Stimulated activated CD8-positive, alpha-beta memory T cell treated with anti-CD3 and anti-CD28 coated beads, Interleukin-15, amount 100 ng/mL, for 4 hours (primary cell): Measurements from ENCODE around the gene TAPT1.

ENCODE experiments used
- DNase-seq, 2 donors: peaks; one replicate each; pipeline ENCODE4 v3.0.0-alpha.2; 2020; ENCODE audit warnings: low read depth in 2 of 2

TAPT1 gene

DNA sequence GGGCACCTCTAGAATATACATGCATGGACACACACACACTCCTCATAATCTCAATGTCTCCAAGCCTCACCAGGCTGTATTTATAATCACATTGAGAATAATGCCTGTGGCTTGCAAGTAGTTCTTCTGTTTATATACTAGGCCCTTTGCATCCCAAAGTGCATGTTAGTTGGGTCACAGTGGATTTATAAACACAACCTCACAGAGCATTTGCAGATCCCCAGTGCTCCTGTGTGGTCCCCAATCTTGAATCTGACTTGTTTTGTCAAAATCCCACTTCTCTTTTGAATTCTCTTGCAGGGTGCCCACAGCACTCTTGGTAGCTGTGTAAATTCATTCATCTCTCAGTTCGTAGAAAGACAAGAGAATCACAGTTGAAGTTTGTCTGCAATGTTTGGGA lies 92.9 kb downstream of the TAPT1 start:
- no peak for DNase-seq

DNA sequence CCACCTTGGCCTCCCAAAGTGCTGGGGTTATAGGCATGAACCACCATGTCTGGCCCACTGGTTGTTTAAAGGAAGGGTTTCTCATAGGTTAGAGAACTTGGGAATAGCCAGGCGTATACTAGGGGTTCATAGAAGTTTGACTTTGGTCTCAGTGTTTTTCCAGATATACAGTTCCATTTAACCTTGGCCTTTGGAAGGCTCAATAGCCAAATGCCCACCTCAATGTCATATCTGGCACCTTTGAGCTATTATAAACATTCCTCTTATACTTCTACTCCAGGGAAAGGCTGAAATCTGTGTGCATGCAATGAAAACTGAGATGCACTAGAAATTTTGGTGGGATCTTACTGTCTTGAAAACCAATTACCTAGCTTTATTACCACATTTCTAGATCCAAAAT lies 95.0 kb downstream of the TAPT1 start:
- no peak for DNase-seq

DNA sequence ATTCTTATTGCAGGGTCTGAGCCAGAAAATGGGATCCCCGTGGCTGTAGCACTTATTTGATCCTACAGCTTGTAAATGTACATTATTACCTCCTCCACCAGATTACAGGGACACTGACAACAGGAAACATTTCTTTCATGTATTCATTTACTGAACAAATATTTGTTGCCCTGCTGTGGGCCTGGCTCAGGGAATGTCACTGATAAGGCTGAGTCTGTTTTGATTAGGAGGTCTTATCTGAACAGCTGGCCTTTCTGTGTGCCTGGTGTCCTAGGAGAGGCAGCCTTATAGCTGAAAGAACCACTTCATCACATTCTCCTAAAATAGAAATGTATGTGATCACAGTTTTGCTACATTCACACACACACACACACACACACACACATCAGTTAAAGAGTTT lies 96.9 kb downstream of the TAPT1 start:
- no peak for DNase-seq

DNA sequence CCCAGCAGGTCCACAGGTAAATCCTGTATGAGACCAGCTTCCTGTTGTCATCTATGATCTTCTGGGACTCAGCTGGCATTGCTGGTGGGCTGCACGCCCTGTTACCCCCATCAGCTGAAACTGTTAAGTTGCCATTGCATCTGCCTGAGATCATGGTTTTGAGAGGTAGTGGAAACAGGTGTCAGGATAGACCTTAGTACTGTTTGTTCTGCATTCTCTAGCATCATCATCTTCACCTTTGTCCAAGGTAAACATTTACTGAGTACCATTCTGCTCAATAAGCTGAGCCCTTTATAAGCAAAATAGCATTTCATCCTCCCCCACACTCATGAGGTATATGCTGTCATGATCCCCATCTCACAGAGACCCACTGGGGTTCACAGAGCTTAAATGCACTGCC lies 99.6 kb downstream of the TAPT1 start:
- no peak for DNase-seq

DNA sequence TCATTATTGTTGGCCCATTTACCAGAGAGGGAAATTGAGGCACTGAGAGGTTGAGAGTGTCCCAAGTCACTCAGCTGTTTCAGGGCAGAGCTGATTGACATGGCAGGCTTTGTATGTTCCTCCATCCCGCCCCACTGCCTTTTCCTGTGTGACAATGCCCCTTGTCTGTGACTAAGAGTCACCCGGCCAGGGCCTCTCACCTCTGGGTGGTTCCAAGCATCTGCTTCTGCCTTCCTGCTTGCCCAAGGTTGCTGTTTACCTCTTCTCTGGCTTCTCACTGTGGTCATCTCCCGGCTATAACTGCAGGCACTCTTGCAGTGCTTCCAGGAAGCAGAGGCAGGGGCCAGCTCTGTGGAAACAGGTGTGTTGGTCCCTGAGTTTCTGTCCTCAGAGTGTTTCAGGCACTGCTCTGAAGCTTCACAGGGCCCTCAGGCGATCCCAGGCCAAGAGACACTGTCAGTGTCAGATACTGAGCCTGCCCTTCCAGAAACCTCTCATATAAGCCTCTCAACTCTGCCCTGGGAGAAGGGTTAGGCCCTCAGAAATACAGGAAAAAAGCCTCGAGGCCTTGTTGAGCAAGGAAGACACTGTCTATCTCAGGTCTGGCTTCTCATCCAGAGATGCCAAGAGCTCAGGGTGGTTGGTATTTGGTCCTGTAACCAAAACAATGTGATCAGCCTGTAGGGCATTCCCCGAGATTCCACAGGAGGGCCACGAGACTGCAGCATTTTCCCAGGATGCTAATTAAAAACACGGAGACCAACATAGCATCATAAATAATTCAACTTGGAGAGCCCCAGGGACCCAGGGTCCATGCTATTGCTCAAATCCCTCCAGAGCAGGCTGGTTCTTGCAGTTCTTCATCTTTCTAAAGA lies 100.5 kb downstream of the TAPT1 start:
- no peak for DNase-seq

DNA sequence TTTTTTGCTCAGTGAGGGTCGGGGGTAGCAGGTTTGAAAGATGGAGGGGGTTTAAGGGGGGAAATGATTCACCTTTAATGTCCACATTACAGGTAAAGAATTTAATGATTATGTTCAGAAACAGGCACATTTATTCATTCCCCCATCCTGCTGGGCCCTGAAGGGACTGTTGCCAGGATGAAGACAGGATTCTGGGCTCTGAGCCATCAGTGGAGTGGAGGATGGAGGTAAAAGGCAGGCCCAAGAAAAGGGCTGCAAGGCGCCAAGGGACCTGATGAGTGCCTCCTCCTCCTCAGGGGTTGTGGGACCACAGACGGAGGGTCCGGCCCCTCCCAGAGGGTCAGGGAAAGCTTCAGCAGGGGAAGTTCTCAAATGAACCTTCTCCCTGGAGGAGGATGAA lies 102.0 kb downstream of the TAPT1 start:
- no peak for DNase-seq

DNA sequence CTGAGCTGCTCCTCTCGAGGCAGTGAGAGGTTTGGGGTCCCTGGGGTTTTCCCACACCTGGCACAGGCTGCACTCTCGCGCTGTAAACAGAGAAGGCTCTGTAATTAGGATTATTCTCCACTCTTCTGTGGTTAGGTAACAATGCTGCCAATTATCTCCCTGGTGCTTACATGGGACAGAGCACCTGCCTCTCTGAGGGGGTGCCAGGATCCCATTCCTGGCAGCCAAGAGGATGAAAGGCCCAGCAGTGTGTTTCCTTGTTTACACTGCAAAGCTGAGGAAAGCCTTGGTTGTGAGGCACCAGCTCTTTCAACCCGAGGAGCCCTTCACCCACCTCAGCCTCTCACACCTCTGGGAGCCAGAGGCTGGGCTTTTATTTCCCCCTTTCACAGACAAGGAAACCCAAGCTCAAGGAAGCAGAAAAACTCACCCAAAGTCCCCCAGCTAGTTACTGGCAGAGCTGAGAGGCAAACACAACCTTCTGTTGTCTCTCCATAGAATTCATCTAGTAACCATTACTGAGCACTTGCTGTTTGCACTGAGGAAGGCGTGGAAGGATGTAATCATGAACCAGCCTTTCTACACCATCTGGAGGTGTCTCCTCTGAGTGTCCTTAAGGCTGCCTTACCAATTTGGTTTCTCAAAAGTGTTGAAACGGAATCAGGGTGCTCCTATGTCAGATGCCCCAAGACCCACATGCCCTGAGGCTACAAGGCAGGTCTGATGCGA lies 102.8 kb downstream of the TAPT1 start:
- no peak for DNase-seq

DNA sequence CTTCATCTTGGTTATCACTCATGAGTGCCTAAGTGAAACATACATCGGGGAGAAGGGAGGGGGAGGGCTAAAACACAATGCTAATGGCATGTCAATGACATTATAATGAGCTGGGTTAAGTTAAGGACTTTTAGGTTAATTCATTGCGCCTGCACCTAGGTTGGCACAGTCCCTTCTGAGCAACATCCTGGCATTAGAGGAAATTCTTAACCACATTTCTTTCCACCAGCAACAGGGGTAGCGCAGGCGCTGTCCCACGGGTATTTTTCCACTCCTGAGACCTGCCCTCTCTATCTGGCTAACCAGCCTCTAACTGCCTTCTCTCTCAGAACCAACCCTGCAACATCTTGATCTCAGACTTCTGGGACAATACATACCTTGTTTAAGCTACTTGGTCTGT lies 103.5 kb downstream of the TAPT1 start:
- peak in 1 of 2 donors; percentile 12 for DNase-seq

DNA sequence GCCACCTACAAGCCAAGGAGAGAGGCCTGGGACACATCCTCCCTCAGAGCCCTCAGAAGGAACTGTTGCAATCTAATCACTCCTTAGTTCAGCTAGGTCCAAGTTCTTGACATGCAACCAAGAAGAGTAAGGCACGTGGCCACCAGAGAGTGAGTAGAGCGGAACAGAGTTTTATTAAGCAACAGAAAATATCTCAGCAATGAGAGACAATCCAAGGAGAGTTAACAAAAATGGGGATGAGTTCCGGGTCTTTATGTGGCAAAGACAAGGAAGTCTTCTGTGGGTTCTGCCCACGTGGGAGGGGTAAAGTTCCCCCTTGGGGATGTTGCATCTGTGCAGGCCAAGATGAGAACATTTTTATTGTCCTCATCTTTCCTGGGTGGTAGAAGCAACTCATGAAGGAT lies 104.0 kb downstream of the TAPT1 start:
- DNase-seq = no peak

DNA sequence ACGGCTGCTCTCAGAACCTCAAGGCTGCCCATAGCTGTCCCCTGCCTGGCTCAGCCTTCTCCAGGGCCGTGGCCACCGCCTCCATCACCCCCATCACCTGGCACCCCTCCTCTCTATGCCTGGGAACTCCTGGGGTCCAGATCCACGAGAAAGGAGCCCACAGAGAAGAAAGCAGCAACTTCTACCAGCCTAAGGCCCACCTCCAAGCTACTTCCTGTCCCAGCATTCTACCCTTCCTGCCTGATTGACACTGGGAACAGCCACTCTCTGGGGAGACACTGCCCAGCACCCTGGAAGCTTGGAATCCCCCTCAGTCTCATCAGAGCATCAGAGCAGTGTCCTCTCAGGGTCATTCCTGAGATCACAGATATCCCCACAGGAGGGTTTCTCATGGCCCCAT lies 105.6 kb downstream of the TAPT1 start:
- DNase-seq = no peak

DNA sequence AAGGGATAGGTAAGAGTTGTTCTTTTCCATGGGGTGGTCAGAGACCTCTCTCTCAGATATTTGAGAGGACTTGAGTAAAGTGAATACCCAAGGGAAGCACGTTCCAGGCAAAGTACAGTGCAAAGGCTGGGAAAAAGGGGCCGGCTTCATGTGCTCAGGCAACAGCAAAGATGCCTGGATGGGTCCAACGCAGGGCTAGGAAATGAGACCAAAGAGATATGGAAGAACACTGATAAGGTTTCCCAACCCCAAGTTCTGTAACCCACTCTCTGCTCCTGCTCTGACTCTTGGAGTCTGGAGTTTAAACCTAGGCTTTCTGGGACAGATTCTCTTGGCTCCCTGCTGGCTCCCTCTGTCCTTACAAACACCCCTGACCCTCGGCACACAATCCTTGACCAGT lies 106.3 kb downstream of the TAPT1 start:
- DNase-seq = no peak

DNA sequence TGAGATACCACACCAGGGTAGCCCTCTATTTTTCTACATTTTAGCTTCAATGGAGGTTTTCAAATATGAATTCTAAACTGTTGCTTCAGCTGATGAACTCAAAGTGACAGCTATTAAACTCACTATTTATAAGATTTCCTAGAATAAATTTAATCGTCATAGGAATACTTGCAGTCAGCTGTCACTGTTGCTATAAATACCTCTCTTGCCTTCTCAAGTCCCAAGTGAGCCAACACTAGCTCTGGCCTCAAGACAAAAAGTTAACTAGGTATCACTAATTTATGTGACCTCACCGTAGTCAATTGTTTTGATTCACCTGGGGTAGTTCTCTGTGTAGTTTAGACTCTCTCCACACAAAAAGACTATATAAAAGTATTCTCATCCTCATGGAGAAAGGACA lies 108.2 kb downstream of the TAPT1 start:
- no peak for DNase-seq

DNA sequence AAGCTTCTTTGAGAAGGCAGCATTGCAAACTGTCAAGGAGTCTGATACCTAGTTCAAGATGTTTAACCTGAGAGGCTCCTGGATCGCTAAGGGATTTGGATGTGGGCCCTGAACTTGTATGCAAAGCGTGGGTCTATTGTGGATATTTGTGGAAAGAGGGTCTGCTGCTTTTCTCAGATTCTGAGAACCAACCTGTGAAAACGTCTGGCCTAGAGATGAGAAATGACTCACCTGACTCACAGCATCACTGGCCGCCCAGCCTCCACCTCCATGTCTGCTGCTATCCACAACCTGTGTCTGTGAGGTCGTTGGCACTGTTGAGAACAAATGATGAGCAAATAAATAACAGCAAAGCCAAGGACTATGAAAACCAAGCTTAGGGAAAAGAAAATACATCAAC lies 109.1 kb downstream of the TAPT1 start:
- DNase-seq = no peak

DNA sequence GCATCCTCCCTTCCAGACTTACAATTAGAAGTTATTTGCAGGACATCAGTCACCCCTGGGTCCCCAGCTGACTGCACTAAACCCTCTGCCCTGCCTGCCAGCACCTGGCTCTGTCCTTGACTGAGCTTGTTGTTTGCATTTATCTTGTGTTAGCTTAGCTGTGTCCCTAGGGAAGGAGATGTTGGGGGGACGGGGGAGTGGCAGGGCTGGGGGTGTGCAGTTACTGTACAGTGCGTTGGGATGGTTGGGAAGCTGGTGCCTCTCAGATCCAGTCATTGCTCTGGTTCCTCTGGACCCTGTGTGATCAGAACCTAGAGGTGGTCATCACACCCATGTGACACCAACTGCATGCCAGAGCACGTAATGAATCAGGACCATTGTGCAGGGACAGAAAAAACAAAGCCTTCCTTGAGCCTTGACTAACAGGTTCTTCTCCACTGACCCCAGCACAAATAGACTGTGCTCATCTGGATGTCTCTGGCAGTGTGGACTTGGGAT lies 109.7 kb downstream of the TAPT1 start:
- no peak for DNase-seq

DNA sequence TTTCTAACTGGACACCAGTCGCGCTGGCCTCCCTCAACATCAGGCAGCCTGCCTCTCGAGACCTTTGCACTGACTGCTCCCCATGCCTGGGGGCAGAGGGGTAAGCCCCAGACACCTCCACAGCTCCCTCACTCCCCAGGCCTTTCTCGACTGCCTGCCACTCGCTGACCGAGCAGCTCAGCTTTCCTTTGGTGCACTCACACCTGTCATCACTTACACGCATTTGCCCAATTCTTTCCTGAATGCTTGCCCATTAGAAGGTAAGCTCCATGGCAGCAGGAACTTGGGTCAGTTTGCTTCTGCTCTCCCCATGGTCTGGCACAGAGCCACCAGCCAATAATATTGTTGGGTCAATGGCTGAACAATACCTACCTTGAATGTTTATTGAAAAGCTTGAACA lies 110.3 kb downstream of the TAPT1 start:
- no peak for DNase-seq

DNA sequence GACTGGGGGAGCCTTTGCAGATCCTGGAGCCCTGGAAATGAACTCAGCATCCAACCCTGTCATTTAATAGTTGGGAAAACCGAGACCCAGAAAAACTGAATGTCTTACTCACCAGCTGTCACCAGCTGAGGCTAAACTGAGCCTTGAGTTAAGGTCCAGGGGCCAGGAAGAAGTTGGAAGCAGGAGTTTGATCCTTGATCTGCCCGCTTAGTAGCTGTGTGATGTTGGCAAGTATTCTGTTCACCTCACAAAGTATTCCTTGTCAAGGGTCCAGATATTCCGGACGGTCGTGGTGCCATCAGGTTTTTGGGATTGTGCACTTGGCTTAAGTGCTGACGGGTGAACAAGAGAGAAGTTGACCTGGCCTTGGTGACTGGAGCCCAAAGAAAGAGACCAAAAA lies 111.7 kb downstream of the TAPT1 start:
- no peak for DNase-seq

DNA sequence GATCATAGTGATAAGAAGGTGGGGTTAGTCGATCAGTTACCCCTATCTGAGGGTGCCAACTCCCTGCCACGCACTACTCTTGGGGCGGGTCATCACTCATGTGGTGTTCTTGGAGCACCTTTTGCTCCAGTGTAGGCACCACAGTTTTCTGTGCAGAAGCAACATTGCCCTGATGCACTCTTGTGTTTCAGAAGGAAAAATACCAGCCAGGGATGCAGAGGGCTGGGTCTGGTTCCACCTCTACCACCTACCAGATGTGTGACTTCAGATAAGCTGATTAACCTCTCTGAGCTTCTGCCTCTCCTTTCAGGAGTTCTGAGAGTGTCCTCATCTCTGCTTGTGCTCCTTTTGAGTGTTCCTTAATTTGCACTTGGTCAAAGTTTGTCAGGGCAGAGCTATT lies 112.5 kb downstream of the TAPT1 start:
- DNase-seq = no peak

DNA sequence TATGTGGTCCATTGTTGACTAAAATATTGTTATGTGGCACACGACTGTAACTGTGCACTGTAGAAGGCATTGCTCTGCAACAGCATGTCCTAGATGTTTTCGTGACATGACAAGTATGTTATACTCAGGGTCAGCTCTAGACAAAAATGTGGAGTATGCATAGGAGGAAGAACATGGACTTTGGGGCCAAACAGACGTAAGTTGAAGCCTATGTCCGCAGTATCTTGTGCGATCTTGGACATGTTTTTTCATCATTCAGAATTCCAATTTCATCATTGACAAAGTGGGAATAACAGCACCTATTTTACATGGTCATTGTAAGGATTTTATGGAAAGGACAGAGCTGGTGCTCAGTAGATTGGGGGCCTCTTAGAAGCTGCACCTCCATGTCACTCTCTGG lies 114.7 kb downstream of the TAPT1 start:
- DNase-seq = no peak

DNA sequence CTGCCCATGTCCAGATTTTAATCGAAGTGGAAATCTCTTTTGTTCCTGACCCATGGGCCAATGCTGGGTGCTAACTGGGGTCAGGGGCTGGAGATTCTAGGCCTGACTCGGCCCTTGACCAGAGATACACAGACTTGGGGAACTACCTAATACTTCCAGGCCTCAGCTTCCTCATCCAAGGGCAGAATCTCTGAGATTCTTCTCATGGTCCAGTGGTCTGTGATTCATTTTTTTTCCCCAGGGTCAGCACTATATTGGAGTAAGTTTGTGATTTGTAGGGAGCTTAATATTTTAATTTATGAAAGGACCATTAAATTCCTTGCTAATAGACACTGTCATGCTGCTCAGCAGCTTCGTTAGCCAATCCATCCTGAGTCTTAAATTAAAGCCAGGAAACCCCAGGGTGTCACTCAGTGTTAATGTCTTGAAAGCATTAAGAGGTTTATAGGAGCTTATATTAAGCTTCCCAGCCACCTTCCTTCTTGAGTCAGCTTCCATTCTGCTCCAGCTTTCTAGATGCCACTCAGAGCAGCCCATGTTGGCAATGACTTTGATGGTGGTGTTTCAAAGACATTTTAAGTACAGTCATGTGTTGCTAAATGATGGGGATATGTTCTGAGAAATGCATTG lies 115.5 kb downstream of the TAPT1 start:
- no peak for DNase-seq
